ENCODE measurements around the gene SYTL4. TPM values are rescaled to one million over a fixed set of nuclear protein-coding genes. Genes with fewer than 3 reads are reported as not detected.
"Not testable (repeated sequence)": the region's sequence is repeated elsewhere in the genome, so short reads cannot be mapped to it uniquely, and the experiment has no call there.

Gene SYTL4
- total and polyA plus RNA-seq, 4 donors: 5.2 to 26.2 (median 10.2) TPM

DNA sequence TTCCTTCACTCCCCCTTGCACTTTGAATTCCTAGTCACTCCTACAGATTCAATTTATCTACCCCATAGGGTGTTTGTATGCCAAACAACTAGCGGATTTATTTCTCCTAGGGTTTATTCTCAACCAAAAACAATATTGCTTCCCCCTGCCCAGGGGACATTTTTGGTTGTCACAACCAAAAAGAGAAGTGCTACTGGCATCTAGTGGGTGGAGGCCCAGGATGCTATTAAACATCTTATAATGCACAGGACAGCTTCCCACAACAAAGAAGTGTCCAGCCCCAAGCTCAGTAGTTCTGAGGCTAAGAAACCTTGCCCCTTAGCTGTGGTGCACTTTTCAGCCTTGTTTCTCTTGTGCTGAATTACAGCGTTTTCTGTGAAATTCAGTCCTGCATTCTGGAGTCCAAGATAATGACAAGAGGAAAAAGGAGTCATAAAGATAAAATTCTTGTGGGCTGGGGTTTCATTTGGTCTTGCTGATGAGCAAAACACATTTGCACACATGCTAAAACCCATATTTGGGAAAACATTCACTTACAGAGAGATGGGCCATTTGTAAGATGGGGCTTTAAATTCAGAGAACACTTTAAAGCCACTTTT lies 11.2 kb upstream of the SYTL4 start:
- TF ChIP-seq FOXA2 (IDR thresholded peaks at IDR 0.05) (no peak), RAD21 (IDR thresholded peaks at IDR 0.05) (peak in 1 of 2 donors; percentile 22)
- H3K9ac ChIP-seq (ENCODE audit: low read depth in 1 of 2, low read length in 2 of 2): no peak overlapping the region
- H3K4me3 ChIP-seq (ENCODE audit: low read depth in 1 of 3, low read length in 3 of 3): no peak overlapping the region
- H3K4me1 ChIP-seq (ENCODE audit: control insufficient read depth in 4 of 4, insufficient read depth in 4 of 4, low read length in 3 of 4): peaks cover 2 to 16% (median 15%) of the 10 kb centered on the region in 4 donors
- no peaks in the 10 kb centered on the region for H3K9me3 ChIP-seq (ENCODE audit: control insufficient read depth in 4 of 4, low read length in 3 of 4)
- no peaks in the 10 kb centered on the region for H3K36me3 ChIP-seq (ENCODE audit: control insufficient read depth in 4 of 4, insufficient read depth in 3 of 4, low read depth in 1 of 4, low read length in 3 of 4)
- H3K27ac ChIP-seq (ENCODE audit: low read depth in 1 of 2, low read length in 2 of 2): no peak overlapping the region
- no peaks in the 10 kb centered on the region for H3K27me3 ChIP-seq (ENCODE audit: control insufficient read depth in 4 of 4, insufficient read depth in 4 of 4, low read length in 3 of 4)
- no peak for DNase-seq (ENCODE audit: low spot score)
- 72% methylated on average over 2 of the region's 2 CpGs for WGBS

DNA sequence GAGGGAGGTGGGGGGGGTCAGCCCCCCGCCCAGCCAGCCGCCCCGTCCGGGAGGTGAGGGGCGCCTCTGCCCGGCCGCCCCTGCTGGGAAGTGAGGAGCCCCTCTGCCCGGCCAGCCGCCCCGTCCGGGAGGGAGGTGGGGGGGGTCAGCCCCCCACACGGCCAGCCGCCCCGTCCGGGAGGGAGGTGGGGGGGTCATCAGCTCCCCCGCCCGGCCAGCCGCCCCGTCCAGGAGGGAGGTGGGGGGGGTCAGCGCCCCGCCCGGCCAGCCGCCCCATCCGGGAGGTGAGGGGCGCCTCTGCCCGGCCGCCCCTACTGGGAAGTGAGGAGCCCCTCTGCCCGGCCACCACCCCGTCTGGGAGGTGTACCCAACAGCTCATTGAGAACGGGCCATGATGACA lies 7.9 kb downstream of the SYTL4 start:
- DNase-seq (ENCODE audit: low spot score); H3K4me1 ChIP-seq (ENCODE audit: control insufficient read depth in 4 of 4, insufficient read depth in 4 of 4, low read length in 3 of 4); H3K36me3 ChIP-seq (ENCODE audit: control insufficient read depth in 4 of 4, insufficient read depth in 3 of 4, low read depth in 1 of 4, low read length in 3 of 4); H3K27me3 ChIP-seq (ENCODE audit: control insufficient read depth in 4 of 4, insufficient read depth in 4 of 4, low read length in 3 of 4); H3K9me3 ChIP-seq (ENCODE audit: control insufficient read depth in 4 of 4, low read length in 3 of 4); H3K4me3 ChIP-seq (ENCODE audit: low read depth in 1 of 3, low read length in 3 of 3); H3K27ac ChIP-seq (ENCODE audit: low read depth in 1 of 2, low read length in 2 of 2); H3K9ac ChIP-seq (ENCODE audit: low read depth in 1 of 2, low read length in 2 of 2): not testable (repeated sequence)
- WGBS: 96% methylated on average over 17 of the region's 30 CpGs

DNA sequence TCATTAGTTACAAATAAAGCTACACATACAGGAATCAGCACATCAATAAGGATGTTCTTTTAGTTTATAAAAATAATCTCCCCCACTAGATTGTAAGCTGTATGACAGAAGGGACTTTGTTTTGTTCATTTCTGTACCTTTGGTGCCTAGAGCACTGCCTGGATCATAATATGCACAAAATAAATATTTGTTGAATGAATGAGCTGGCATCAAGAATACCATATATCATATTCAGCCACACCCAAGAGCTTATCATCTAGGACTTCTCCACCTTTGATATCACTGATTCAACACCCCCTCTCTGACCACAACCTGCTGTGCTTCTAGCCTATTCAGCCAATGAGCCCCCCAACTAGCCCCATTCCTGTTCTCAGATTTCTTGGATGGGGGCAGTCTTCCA lies 10.6 kb downstream of the SYTL4 start:
- no peak for TF ChIP-seq YY1 (IDR thresholded peaks at IDR 0.05)
- TF ChIP-seq FOXA2 (IDR thresholded peaks at IDR 0.05): no peak
- no peak for TF ChIP-seq HNF4A (conservative IDR thresholded peaks at IDR 0.05)
- TF ChIP-seq, protein P1, sequence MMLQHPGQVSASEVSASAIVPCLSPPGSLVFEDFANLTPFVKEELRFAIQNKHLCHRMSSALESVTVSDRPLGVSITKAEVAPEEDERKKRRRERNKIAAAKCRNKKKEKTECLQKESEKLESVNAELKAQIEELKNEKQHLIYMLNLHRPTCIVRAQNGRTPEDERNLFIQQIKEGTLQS (IDR thresholded peaks at IDR 0.05): no peak
- TF ChIP-seq NR2F2 (IDR thresholded peaks at IDR 0.05): no peak
- no peak for TF ChIP-seq HNF4G (IDR thresholded peaks at IDR 0.05)
- TF ChIP-seq RXRA (IDR thresholded peaks at IDR 0.05): no peak
- TF ChIP-seq, protein P2, sequence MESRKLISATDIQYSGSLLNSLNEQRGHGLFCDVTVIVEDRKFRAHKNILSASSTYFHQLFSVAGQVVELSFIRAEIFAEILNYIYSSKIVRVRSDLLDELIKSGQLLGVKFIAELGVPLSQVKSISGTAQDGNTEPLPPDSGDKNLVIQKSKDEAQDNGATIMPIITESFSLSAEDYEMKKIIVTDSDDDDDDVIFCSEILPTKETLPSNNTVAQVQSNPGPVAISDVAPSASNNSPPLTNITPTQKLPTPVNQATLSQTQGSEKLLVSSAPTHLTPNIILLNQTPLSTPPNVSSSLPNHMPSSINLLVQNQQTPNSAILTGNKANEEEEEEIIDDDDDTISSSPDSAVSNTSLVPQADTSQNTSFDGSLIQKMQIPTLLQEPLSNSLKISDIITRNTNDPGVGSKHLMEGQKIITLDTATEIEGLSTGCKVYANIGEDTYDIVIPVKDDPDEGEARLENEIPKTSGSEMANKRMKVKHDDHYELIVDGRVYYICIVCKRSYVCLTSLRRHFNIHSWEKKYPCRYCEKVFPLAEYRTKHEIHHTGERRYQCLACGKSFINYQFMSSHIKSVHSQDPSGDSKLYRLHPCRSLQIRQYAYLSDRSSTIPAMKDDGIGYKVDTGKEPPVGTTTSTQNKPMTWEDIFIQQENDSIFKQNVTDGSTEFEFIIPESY (IDR thresholded peaks at IDR 0.05): no peak
- no peak for TF ChIP-seq FOXA1 (IDR thresholded peaks at IDR 0.05)
- TF ChIP-seq TAF1 (conservative IDR thresholded peaks at IDR 0.05): no peak
- TF ChIP-seq GABPA (IDR thresholded peaks at IDR 0.05 in 1 of 2, conservative IDR thresholded peaks at IDR 0.05 in 1 of 2): no peak
- TF ChIP-seq, protein P3, sequence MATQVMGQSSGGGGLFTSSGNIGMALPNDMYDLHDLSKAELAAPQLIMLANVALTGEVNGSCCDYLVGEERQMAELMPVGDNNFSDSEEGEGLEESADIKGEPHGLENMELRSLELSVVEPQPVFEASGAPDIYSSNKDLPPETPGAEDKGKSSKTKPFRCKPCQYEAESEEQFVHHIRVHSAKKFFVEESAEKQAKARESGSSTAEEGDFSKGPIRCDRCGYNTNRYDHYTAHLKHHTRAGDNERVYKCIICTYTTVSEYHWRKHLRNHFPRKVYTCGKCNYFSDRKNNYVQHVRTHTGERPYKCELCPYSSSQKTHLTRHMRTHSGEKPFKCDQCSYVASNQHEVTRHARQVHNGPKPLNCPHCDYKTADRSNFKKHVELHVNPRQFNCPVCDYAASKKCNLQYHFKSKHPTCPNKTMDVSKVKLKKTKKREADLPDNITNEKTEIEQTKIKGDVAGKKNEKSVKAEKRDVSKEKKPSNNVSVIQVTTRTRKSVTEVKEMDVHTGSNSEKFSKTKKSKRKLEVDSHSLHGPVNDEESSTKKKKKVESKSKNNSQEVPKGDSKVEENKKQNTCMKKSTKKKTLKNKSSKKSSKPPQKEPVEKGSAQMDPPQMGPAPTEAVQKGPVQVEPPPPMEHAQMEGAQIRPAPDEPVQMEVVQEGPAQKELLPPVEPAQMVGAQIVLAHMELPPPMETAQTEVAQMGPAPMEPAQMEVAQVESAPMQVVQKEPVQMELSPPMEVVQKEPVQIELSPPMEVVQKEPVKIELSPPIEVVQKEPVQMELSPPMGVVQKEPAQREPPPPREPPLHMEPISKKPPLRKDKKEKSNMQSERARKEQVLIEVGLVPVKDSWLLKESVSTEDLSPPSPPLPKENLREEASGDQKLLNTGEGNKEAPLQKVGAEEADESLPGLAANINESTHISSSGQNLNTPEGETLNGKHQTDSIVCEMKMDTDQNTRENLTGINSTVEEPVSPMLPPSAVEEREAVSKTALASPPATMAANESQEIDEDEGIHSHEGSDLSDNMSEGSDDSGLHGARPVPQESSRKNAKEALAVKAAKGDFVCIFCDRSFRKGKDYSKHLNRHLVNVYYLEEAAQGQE (IDR thresholded peaks at IDR 0.05): no peak
- TF ChIP-seq EGR1 (IDR thresholded peaks at IDR 0.05; ENCODE audit: low read depth in 2 of 2): no peak
- no peak for TF ChIP-seq SP1 (IDR thresholded peaks at IDR 0.05)
- TF ChIP-seq, protein P4, sequence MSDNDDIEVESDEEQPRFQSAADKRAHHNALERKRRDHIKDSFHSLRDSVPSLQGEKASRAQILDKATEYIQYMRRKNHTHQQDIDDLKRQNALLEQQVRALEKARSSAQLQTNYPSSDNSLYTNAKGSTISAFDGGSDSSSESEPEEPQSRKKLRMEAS (IDR thresholded peaks at IDR 0.05): no peak
- TF ChIP-seq, protein P5, sequence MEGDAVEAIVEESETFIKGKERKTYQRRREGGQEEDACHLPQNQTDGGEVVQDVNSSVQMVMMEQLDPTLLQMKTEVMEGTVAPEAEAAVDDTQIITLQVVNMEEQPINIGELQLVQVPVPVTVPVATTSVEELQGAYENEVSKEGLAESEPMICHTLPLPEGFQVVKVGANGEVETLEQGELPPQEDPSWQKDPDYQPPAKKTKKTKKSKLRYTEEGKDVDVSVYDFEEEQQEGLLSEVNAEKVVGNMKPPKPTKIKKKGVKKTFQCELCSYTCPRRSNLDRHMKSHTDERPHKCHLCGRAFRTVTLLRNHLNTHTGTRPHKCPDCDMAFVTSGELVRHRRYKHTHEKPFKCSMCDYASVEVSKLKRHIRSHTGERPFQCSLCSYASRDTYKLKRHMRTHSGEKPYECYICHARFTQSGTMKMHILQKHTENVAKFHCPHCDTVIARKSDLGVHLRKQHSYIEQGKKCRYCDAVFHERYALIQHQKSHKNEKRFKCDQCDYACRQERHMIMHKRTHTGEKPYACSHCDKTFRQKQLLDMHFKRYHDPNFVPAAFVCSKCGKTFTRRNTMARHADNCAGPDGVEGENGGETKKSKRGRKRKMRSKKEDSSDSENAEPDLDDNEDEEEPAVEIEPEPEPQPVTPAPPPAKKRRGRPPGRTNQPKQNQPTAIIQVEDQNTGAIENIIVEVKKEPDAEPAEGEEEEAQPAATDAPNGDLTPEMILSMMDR (IDR thresholded peaks at IDR 0.05; ENCODE audit: low read depth, low read length, missing input control): no peak
- no peak for TF ChIP-seq JUND (IDR thresholded peaks at IDR 0.05)
- TF ChIP-seq RAD21 (IDR thresholded peaks at IDR 0.05): no peak
- Histone ChIP-seq H3K4me1 (ENCODE audit: control insufficient read depth in 4 of 4, insufficient read depth in 4 of 4, low read length in 3 of 4) (peaks cover 0 to 3% (median 0%) of the 10 kb centered on the region in 4 donors), H3K27me3 (ENCODE audit: control insufficient read depth in 4 of 4, insufficient read depth in 4 of 4, low read length in 3 of 4) (no peaks in the 10 kb centered on the region), H3K36me3 (ENCODE audit: control insufficient read depth in 4 of 4, insufficient read depth in 3 of 4, low read depth in 1 of 4, low read length in 3 of 4) (no peaks in the 10 kb centered on the region), H3K27ac (ENCODE audit: low read depth in 1 of 2, low read length in 2 of 2) (no peak overlapping the region), H3K4me3 (ENCODE audit: low read depth in 1 of 3, low read length in 3 of 3) (no peak overlapping the region), H3K9ac (ENCODE audit: low read depth in 1 of 2, low read length in 2 of 2) (no peak overlapping the region), H3K9me3 (ENCODE audit: control insufficient read depth in 4 of 4, low read length in 3 of 4) (no peaks in the 10 kb centered on the region)
- no peak for DNase-seq (ENCODE audit: low spot score)
